Cardiac muscle cell (in vitro differentiated cells and primary cell): ENCODE data around the gene WSCD2. TPM values are rescaled to one million over a fixed set of nuclear protein-coding genes. Genes with fewer than 3 reads are reported as not detected.

Experiments used
- DNase-seq, 2 donors: peaks; one replicate each; pipeline versions ENCODE4 v3.0.0 to v3.0.0-alpha.2; 2010 to 2017; ENCODE audit warnings: low read depth in 1 of 2, low spot score in 1 of 2
- H3K27ac ChIP-seq: fragments of 200-600 bp; sonication (generic); 2 replicates; pipeline ENCODE4 v1.5.1; 2016
- H3K27me3 ChIP-seq: fragments of 200-600 bp; sonication (generic); 2 replicates; pipeline ENCODE4 v1.6.0; 2016; ENCODE audit warnings: control low read depth
- H3K36me3 ChIP-seq: fragments of 200-600 bp; sonication (generic); 2 replicates; pipeline ENCODE4 v1.5.1; 2016; ENCODE audit warnings: control low read depth
- H3K4me1 ChIP-seq: fragments of 200-600 bp; sonication (generic); 2 replicates; pipeline ENCODE4 v1.8.1; 2017; ENCODE audit warnings: low read depth, mild to moderate bottlenecking, mixed run types
- H3K4me3 ChIP-seq: fragments of 200-600 bp; sonication (generic); 2 replicates; pipeline ENCODE4 v1.5.1; 2016; ENCODE audit warnings: mild to moderate bottlenecking
- H3K9me3 ChIP-seq: fragments of 200-600 bp; sonication (generic); 2 replicates; pipeline ENCODE4 v1.5.1; 2017; ENCODE audit warnings: low read depth, mild to moderate bottlenecking, control low read depth
- CTCF ChIP-seq: IDR thresholded peaks from 2 replicates; pipeline ENCODE4 v1.5.1; 2012; ENCODE audit warnings: low read depth, mild to moderate bottlenecking, low read length
- polyA plus RNA-seq: library from polyadenylated mRNA; unstranded; fragments of >200 nt; fragmentation: Nextera tagmentation; extraction: Ambion mirVana; gene quantifications from 2 replicates; pipeline ENCODE4 v1.2.1, GENCODE V29; 2016
- total RNA-seq: library from RNA; depleted of rRNA; stranded (reverse); fragments of >200 nt; gene quantifications from 2 replicates; pipeline ENCODE4 v1.2.3, GENCODE V29; 2016

WSCD2 gene
- total and polyA plus RNA-seq, 2 experiments from 2014 or later = 7.0 to 7.1 TPM

GRCh38 chr12:108123402-108123801 lies 5.7 kb upstream of the WSCD2 start:
- TF ChIP-seq CTCF = no peak
- no peak overlapping the region for H3K27ac ChIP-seq
- H3K36me3 ChIP-seq = no peaks in the 10 kb centered on the region
- no peaks in the 10 kb centered on the region for H3K9me3 ChIP-seq
- H3K4me3 ChIP-seq = no peak overlapping the region
- H3K27me3 ChIP-seq = no peaks in the 10 kb centered on the region
- no peaks in the 10 kb centered on the region for H3K4me1 ChIP-seq
- DNase-seq = no peak

DNA sequence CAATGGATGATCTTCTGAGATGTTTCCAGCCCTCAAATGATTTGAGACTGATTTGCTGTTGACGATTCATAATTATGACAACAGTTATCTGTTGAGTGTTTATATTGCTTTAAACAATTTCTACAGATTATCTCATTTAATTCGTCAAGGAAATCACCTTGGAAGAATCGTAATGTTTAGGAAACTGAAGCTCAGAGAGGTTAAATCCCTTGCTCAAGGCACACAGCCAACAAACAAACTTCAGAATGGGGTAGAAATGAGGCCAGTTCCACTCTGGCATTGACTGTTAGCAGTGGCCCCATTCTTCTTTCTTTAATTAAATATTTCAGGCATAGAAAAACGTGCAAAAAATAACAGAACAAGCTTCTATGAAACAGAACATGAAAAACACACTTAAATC lies 4.0 kb upstream of the WSCD2 start:
- no peak for TF ChIP-seq CTCF
- Histone ChIP-seq H3K9me3 (no peaks in the 10 kb centered on the region), H3K4me1 (no peaks in the 10 kb centered on the region), H3K36me3 (no peaks in the 10 kb centered on the region), H3K27me3 (no peaks in the 10 kb centered on the region), H3K27ac (no peak overlapping the region), H3K4me3 (no peak overlapping the region)
- no peak for DNase-seq

DNA sequence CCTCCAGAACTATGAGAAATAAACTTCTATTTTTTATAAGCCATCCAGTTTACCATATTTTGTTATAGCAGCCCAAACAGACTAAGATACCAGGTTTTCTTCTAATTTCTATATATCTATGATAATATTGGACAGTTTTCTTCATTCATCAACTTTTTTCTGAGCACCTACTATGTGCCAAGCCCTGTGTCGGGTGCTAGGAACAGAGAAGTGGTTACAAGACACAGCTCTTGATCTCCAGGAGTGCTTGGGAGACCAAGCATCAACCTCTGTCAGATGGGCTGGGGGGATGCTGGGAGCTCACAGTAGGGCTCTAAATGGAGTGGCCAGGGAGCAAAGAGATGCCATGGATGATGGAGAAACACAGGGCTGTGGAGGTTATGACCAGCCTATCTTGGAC lies 2.9 kb upstream of the WSCD2 start:
- Histone ChIP-seq H3K9me3 (no peaks in the 10 kb centered on the region), H3K27me3 (peaks cover 4% of the 10 kb centered on the region), H3K27ac (no peak overlapping the region), H3K4me3 (no peak overlapping the region), H3K4me1 (no peaks in the 10 kb centered on the region), H3K36me3 (no peaks in the 10 kb centered on the region)
- no peak for DNase-seq
- no peak for TF ChIP-seq CTCF

DNA sequence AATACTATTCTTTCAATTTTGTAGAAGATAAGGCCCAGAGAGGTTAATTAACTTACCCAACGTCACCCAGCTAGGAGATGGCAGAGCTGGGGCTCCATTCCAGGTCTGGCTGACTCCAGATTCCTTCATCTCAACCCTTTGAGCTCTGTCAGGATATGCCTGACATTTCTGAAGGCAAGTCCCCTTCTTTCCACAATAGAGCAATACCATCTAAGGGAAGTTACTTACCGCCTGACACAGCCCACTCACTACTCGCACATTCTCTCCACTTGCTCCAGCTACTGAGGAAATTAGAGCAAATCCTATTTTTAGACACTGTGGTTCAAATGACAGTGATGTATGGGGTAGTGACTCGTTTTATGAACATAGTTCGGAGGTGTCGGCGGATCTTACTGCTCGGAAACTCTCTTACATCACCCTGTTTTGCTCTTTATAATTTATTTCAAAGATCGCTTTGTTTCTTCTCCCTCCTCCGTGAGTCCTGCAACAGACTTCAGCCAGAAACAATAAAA lies 2.0 kb upstream of the WSCD2 start:
- H3K27me3 ChIP-seq = peaks cover 4% of the 10 kb centered on the region
- H3K36me3 ChIP-seq = no peaks in the 10 kb centered on the region
- TF ChIP-seq CTCF = no peak
- H3K4me3 ChIP-seq = no peak overlapping the region
- no peak for DNase-seq
- H3K27ac ChIP-seq = no peak overlapping the region
- no peaks in the 10 kb centered on the region for H3K4me1 ChIP-seq
- H3K9me3 ChIP-seq = no peaks in the 10 kb centered on the region

DNA sequence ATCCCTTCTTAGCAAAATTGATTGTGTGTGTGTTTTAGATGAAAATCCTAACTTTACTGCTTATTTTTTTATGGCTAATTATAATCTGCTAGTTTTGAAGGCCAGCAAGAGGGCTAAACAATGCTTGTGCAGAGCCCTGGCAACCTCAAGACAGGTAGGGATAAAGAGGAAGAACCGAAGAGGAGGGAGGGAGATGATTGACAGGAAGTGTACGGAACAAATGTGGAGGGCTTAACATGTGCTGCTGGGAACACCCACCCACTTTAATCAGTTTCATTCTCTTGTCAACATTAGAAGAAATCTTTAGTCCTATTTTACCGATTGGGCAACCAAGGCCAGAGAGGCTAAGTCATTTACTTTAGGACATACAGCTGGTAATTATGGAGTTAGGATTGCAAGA lies 1.4 kb upstream of the WSCD2 start:
- Histone ChIP-seq H3K4me1 (no peaks in the 10 kb centered on the region), H3K4me3 (no peak overlapping the region), H3K36me3 (no peaks in the 10 kb centered on the region), H3K27ac (no peak overlapping the region), H3K9me3 (no peaks in the 10 kb centered on the region), H3K27me3 (peaks cover 4% of the 10 kb centered on the region)
- no peak for TF ChIP-seq CTCF
- no peak for DNase-seq
